LHCN-M2 (cell line): ENCODE data around the gene SLC51B. TPM values are rescaled to one million over a fixed set of nuclear protein-coding genes. Genes with fewer than 3 reads are reported as not detected.
"Not testable (repeated sequence)": the region's sequence is repeated elsewhere in the genome, so short reads cannot be mapped to it uniquely, and the experiment has no call there.

Experiments
- DNase-seq: peaks from one replicate; pipeline ENCODE4 v3.0.0-alpha.2; 2012; ENCODE audit warnings: low read depth
- total RNA-seq: library from RNA; depleted of rRNA; stranded (reverse); fragments of >200 nt; gene quantifications from 2 replicates; pipeline ENCODE4 v1.2.3, GENCODE V29; 2014

Gene SLC51B
- total RNA-seq, 1 experiment from 2014 or later: 0.23 TPM

DNA sequence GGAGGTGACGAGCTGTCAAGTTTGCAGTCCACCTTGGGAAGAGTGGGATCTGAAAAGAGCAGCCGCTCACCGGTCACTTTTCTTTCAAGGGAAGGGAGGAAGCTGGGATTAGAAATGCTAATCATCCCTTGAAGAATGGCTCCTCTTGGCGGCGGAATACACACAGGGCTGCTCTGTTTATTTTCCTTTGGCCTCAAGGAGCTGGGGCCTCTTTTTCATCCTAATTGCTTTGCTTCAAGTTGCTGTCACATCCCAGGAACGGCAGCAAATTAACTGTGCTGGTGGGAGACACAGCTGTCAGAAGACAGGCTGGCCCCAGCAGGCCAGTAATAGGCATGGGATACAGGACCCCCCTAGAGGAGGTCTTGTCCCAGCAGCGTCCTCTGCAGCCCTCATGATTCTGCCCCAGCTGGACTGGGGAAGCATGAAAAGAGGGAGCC lies 38.1 kb downstream of the SLC51B start:
- DNase-seq: no peak

GRCh38 chr15:65084500-65085206 lies 39.5 kb downstream of the SLC51B start:
- DNase-seq: no peak

- no peak for DNase-seq
These were observed 40.1 kb downstream of the SLC51B start for GRCh38 chr15:65085207-65085753.

GRCh38 chr15:65085990-65086679 lies 40.9 kb downstream of the SLC51B start:
- DNase-seq: peak; percentile 29

GRCh38 chr15:65086680-65087111 lies 41.5 kb downstream of the SLC51B start:
- DNase-seq: no peak

DNA sequence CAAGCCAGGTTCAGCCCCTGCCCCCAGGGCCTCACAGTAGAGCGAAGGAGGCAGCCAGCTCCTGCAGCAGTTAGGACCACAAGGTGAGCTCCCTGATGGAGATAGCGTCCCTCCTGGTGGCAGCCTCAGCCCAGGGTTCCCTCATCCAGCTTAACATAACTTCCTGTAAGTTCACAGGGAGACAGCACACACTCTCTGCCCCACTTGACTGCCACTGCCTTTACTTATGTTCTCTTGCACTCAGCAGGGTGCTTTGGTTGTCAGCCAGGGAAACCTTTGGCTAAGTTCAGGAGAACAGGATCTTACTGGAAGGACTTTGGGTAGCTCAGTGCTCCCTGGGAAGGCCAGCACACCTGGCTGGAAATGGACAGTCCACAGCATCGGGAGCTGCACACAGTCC lies 42.2 kb downstream of the SLC51B start:
- no peak for DNase-seq

DNA sequence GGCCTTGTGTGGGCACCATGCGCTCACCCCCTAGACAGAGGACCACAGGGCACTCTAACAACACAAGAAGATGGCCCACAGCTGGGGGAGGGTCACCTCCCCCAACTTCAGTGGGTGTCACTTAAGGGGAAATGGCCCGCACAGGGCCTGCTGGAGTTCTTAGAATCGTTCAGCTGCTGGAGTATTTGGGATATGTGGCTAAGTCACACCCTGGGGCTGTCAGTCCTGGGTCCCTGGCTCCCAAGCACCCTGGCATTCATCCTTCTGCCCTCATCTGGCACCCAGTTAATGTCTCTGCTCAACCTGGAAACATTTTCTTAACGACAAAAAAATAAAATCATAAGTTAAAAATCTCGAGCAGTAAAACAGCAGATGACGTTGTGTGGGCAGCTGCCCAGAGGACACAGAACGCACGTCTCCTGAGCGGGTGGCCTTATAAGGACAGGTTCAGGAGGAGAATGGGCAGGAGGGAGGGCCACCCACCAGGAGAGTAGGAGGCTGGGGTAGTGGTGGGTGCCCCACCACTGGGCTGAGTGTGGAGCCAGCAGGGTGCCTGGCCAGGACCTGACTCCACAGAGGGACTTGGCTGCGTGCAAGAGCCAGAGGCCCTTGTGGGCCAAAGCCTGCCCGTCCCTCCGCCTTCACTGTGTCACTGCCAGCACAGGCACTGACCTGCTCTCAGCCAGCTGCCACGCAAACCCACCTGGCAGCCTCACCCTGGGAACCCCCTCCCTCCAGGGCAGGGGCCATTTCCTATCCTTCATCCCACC lies 42.9 kb downstream of the SLC51B start:
- DNase-seq: no peak

- DNase-seq: no peak
These were observed 43.4 kb downstream of the SLC51B start for GRCh38 chr15:65088643-65089021.

DNA sequence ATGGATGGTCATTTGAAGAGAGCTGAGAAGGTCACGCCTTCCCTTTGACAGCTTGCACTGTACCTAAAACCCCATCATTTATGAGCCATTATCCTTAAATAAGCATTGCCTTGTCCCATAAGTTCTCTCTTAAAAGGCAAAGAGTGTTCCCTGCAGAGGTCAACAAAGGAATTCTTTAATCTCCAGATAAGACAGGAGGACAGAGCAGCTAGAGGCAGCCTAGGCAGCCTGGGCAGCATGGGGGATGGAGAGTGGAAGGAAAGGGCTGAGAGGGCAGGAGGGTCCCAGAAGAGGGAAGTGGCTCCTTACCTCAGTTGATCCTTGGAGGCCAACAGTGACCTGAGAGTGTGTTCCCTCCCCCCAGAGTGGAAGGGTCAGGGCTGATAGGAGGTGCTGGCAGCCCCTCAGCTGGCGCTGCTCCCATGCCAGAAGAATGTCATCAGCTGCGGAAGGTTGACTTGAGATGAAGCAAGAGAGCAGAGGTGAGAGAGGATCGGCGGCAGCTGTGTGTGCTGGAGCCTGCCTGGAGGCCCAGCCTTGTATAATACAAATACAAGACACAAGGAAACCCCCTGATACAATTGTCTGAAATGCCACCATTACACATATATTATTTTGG lies 44.1 kb downstream of the SLC51B start:
- DNase-seq: no peak

GRCh38 chr15:65091946-65092770 lies 47.0 kb downstream of the SLC51B start:
- no peak for DNase-seq

GRCh38 chr15:65092911-65093792 lies 48.0 kb downstream of the SLC51B start:
- DNase-seq: no peak

GRCh38 chr15:65093793-65094170 lies 48.6 kb downstream of the SLC51B start:
- not testable (repeated sequence) for DNase-seq

GRCh38 chr15:65094294-65094995 lies 49.3 kb downstream of the SLC51B start:
- no peak for DNase-seq

DNA sequence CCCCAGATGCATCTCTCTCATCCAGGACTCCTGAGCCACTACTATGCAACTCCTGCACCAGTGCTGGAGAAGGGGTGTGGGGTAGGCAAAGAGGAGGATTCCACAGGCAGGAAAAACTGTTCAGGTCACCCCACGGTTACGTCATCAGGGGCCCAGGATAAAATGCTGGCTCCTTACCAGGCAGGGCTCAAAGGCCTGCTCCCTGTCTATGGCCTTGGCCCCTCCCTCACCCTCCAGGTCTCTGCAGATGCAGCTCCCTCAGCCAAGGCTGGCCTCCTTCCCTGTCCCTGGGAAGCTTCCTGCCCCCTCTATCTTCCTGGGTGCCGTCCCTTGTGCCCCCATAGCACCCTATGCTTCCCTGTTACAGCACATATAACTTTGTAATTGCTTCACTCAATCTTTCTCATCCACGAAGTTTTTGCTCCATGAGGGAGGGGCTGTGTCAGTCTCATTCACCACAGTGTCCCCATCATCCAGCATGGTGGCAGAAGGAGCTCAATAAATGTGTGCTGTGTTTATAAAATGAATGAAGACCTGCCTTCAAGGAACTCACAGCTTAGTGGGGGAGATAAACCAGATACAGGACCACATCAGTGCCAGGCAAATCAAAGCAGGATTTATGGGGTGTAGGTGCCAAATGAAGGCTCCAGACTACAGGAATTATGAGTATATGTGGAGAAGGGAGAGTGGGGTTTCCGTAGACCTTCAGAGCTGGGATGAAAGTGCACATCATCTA lies 50.0 kb downstream of the SLC51B start:
- DNase-seq: no peak

- no peak for DNase-seq
These were observed 50.5 kb downstream of the SLC51B start for GRCh38 chr15:65095747-65096104.

GRCh38 chr15:65096481-65097385 lies 51.5 kb downstream of the SLC51B start:
- DNase-seq: no peak

DNA sequence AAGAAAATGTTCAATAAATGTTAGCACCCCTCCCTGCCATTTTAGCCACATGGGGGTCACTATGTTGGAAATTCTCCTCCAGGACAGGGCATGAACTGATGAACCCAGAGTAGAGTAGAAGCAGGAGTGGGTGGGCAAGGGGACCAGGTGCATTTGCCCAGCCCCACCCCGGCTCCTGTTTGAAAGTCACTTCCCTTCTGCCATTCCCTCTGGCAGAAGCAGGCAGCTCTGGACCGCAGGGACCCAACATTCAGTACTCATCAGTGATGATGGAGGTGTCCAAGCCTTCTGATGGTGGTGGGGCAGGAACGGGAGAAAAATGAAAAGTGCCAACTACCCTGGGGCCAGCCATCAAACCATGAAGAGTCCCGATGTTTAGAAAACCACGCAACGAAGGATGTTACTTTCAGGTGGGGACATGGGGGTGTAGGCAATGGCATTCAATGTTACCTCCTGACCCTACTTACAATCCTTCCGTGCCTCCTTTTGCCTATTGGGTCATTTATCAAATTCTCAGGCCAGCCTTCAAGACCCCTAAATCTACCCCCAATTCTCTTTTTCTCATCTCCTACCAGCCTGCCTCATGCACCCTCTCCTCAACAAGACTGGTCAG lies 52.6 kb downstream of the SLC51B start:
- no peak for DNase-seq
